Activated T-cell treated with anti-CD3 and anti-CD28 coated beads for 1 hour (primary cell): ENCODE data around the gene ADAMTS15.

Source experiments
- DNase-seq: peaks from one replicate; pipeline ENCODE4 v3.0.0-alpha.2; 2020; ENCODE audit warnings: low read depth

ADAMTS15 gene

GRCh38 chr11:130418210-130418609, 30.2 kb upstream of the ADAMTS15 start:
- no peak for DNase-seq

GRCh38 chr11:130418756-130419155, 29.7 kb upstream of the ADAMTS15 start:
- no peak for DNase-seq

- DNase-seq: no peak
Measured at GRCh38 chr11:130420478-130421198, 27.8 kb upstream of the ADAMTS15 start.

GRCh38 chr11:130421199-130421585, 27.3 kb upstream of the ADAMTS15 start:
- DNase-seq: no peak

- DNase-seq: no peak
Measured at GRCh38 chr11:130421697-130422096, 26.7 kb upstream of the ADAMTS15 start.

- no peak for DNase-seq
Measured at GRCh38 chr11:130422251-130422995, 26.0 kb upstream of the ADAMTS15 start.

DNA sequence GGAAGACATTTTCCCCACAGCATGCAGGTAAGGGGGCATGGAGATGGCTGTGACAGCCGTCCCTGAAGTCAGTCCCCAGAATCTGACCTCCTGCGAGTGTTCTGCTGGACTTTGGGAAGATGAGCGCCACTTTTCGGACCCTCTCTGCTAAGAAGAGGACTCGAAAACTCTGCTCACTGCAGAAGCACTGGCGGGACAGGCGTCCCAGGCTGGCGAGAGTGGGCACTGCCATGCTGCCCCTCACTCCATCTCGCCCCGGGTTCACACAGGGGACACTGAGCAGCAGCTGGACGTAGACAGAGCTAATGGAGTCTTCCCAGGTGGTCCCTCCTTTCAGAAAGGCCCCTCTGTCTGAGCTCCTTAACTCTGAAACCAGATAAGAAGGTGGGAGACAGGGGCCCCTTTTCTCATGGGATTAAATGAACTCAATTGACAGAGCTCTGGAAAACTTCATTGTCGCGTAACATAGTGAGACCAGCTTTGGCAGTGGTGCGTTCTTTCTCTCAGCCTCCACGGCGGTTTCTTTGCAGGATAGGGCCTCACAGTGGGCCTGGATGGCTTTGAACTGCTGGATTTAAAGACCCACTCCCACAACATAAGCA, 24.8 kb upstream of the ADAMTS15 start:
- no peak for DNase-seq

- DNase-seq: no peak
Measured at GRCh38 chr11:130424613-130425140, 23.8 kb upstream of the ADAMTS15 start.

GRCh38 chr11:130425156-130425555, 23.3 kb upstream of the ADAMTS15 start:
- no peak for DNase-seq

DNA sequence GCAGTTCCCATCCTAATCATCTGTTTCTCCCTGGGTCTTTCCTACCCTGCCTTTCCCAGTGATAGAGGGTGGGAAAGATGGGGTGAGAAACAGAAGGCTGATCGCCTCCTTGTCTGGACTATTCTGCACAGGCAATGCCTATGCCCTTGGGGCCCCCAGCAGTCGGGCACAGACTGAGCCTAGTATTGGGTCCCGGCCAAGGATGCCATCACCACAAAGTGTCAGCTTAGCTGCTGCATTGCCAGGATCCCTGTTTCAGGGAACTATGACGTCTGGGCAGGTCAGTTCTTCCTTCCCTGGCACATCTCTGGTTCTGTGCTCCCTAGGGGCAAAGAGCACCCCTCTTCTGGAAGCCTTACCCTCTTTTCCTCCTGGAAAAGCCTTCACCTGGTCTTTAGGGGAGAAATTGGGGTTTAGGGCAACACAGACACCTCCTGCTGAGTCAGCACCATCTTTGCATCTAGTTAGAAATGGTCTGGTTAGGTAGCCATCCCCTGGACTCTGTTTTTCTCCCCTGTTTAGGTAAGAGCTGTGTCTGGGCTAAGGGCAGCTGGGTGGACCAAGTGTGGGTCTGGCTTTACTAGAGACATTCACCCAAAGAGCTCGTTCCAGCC, 22.1 kb upstream of the ADAMTS15 start:
- DNase-seq: no peak

GRCh38 chr11:130426837-130427341, 21.6 kb upstream of the ADAMTS15 start:
- DNase-seq: no peak

DNA sequence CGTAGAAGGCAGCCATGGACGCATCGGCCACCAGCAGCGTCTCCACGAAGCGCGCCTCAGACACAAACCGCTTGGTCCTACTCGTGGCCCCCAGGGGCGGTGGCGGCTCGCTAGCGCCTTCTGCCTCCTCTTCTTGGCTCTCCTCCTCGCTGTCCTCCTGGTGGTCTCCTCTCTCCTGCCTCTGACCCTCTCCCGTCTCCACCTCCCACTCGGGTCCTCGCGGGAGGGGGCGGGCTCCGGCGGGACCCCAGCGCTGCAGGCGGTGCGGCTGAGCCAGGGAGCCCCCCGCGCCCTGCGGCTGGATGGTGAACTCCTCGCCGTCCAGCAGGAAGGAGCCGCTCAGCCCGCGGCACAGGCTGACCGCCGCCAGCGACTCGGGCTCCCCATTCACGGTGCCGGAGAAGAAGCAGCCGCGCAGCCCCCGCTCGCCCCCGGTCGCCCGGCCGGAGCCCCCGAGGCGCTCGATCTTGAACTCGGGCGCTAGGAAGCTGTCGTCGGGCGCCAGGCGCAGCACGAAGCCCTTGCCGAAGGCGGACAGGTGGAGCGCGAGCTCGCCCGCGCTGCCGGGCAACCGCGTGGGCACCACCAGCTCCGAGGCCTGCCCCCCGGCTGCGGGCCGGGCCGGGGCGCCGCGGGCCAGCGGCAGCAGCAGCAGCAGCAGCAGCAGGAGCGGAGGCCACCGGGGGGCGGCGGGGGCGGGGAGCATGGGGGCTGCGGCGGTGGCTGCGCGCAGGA, 20.7 kb upstream of the ADAMTS15 start:
- DNase-seq: no peak

DNA sequence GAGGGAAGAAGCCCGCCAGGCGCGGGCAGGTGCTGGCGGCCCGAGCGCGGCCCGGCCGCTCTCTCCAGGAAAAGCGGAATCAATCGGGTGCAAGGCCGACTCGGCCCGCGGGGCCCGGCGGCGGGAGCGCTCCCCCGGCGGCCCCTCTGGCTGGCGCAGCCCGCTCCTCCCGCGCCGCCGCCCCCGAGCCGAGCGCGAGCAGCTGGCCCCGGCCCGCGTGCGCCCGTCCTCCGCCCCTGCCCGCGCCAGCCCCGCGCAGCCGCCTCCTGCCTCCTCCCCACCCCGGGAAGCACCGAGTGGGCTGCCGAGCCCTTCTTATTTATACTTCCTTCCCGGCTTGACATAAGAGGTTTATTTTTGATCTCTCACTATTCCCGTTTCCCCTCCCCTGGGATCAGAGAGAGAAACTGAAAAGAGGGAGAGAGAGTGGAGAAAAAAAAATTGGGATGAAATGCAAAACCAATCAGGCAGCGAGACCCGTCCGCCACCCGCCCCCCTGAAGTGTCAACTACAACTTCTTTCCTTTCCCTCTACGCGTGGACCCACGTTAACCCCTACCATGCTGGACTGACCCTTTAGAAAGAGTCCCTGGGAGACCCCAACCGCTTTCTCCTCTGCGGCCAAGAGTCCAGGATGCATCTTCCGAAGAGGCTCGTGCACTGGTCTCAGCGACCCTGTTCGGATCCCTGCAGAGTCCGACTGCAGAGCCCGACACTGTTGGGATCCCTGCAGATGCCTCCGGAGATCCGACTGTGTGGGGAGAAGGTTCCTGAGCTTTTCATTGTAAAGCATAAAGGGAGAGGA, 19.9 kb upstream of the ADAMTS15 start, which contains the start of gene ADAMTS8:
Gene ADAMTS8 (minus strand): TSS at position 294 of the 804 bp plus-strand sequence. CDS start 323 bp downstream, outside the sequence.
- DNase-seq: no peak

DNA sequence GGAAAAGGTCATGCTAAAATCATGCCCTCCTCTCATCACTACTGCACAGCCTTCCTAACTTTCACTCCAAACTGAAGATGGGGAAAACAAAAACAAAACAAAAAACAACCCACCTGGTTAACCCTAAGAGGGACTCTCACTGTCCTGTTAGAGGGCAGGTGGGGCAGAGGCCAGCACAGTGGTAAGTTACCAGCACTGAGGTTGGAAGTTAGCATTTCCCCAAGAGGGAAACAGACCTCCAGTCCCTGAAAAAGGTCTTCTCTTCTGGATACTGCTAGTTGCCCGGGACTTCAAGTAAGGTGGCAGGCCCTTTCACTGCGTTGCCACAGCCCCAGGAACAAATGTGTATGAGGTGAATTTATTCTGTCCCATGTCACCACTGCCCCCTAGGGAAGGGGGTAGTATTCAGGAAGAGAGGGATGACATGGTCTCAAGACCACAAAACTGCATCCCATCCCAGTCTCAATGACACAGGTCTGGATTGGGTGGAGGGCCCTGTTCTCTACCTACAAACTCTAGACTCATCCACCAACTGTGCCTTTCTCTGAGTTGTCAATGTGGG, 19.2 kb upstream of the ADAMTS15 start:
- DNase-seq: no peak

GRCh38 chr11:130429983-130430382, 18.5 kb upstream of the ADAMTS15 start:
- no peak for DNase-seq

DNA sequence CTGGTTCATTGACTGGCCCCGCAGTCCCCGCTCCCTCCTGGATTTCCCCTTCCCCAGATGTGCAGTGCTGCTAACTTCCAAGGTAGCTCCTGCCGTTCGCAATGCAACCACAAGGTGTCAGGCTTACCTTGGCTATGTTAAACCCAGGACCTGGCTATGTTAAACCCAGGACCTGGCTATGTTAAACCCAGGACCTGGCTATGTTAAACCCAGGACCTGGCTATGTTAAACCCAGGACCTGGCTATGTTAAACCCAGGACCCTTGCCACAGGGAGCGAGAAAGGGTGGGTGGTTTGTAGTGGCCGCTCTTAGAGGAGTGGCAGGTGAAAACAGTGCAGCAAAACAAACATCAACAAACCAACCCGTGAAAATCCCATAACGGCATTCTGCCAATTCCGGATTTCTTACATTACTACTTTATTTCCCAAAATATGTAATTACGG, 17.1 kb upstream of the ADAMTS15 start:
- DNase-seq: peak; percentile 44

GRCh38 chr11:130431801-130432200, 16.6 kb upstream of the ADAMTS15 start:
- DNase-seq: no peak

DNA sequence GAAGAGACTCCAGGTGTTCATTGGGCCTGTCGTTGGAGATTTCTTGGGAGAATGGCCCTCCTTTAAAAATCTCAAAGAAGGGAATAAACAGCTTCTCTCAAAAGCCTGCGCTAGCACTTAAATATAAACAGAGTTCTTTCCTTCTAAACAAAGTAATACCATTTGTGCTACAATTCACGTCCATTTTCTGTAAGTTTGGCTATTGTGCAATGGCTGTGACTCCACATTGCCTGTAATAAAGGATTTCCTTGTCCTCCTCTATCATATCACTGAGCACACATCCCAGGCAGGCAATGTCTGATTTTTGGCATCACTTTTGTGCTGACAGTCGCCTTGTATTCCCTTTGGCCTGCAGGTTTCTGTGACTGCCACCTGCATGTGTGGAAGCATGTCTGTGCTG, 15.1 kb upstream of the ADAMTS15 start:
- DNase-seq: no peak

GRCh38 chr11:130434521-130435223, 13.8 kb upstream of the ADAMTS15 start:
- peak; percentile 32 for DNase-seq

GRCh38 chr11:130435671-130436070, 12.8 kb upstream of the ADAMTS15 start:
- DNase-seq: no peak
